Neural cell (in vitro differentiated cells): Measurements from ENCODE around the gene HOXC12.

Source experiments
- CTCF ChIP-seq: fragments of 450-650 bp; IDR thresholded peaks from 2 replicates; pipeline ENCODE4 v1.5.1; 2014; ENCODE audit warnings: antibody characterized with exemption, mild to moderate bottlenecking, moderate library complexity; ENCODE audit not compliant: poor library complexity, severe bottlenecking
- EP300 ChIP-seq: fragments of 450-650 bp; conservative IDR thresholded peaks from 2 replicates; pipeline ENCODE4 v1.6.1; 2014; ENCODE audit warnings: antibody characterized with exemption, mild to moderate bottlenecking, moderate library complexity; ENCODE audit not compliant: poor library complexity, severe bottlenecking
- EZH2 ChIP-seq: fragments of 200-600, 300-800 bp; shearing (Covaris generic), sonication (generic); IDR thresholded peaks from 2 replicates; pipeline ENCODE4 v1.6.1; 2014; ENCODE audit warnings: antibody characterized with exemption, low read length, borderline replicate concordance, mild to moderate bottlenecking; ENCODE audit not compliant: insufficient read depth, poor library complexity, severe bottlenecking
- POLR2AphosphoS5 ChIP-seq: IDR thresholded peaks from 2 replicates; pipeline ENCODE4 v1.6.1; 2012
- TF ChIP-seq, protein P1 (sequence below): IDR thresholded peaks from 2 replicates; pipeline ENCODE4 v1.6.1; 2012; ENCODE audit warnings: borderline replicate concordance

DNA sequence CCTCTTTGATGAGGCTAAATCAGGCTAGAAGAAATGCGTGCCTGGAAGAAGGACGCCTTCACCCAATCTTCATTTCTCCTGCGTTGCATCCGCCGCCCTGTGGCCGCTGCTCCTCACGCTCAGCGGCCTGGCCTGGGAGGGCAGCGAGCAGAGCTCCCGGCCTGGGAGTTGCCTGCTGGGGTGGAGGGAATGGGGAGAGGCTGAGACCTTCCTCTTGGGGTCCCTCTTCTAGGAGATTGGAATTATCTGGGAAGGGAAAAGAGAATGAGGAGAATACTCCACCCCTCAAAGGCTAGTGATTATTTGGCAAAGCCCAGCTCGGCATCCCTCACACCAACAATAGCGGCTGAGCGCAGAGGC is 2.4 kb upstream of the HOXC12 start:
- TF ChIP-seq CTCF, result no peak
- TF ChIP-seq, protein P1, sequence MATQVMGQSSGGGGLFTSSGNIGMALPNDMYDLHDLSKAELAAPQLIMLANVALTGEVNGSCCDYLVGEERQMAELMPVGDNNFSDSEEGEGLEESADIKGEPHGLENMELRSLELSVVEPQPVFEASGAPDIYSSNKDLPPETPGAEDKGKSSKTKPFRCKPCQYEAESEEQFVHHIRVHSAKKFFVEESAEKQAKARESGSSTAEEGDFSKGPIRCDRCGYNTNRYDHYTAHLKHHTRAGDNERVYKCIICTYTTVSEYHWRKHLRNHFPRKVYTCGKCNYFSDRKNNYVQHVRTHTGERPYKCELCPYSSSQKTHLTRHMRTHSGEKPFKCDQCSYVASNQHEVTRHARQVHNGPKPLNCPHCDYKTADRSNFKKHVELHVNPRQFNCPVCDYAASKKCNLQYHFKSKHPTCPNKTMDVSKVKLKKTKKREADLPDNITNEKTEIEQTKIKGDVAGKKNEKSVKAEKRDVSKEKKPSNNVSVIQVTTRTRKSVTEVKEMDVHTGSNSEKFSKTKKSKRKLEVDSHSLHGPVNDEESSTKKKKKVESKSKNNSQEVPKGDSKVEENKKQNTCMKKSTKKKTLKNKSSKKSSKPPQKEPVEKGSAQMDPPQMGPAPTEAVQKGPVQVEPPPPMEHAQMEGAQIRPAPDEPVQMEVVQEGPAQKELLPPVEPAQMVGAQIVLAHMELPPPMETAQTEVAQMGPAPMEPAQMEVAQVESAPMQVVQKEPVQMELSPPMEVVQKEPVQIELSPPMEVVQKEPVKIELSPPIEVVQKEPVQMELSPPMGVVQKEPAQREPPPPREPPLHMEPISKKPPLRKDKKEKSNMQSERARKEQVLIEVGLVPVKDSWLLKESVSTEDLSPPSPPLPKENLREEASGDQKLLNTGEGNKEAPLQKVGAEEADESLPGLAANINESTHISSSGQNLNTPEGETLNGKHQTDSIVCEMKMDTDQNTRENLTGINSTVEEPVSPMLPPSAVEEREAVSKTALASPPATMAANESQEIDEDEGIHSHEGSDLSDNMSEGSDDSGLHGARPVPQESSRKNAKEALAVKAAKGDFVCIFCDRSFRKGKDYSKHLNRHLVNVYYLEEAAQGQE, result no peak
- no peak for TF ChIP-seq EZH2
- TF ChIP-seq EP300, result no peak
- TF ChIP-seq POLR2AphosphoS5, result no peak
